ENCODE data around the gene TCEA2. TPM values are rescaled to one million over a fixed set of nuclear protein-coding genes. Genes with fewer than 3 reads are reported as not detected.

The TCEA2 gene
- polyA plus RNA-seq, 3 donors: 15.7 to 24.3 (median 16.0) TPM

GRCh38 chr20:64065062-64065973 is 2.3 kb downstream of the TCEA2 start:
- H3K4me1 ChIP-seq (ENCODE audit: control insufficient read depth in 1 of 2, insufficient read depth in 2 of 2, low read length in 2 of 2): peaks cover 32 to 52% of the 10 kb centered on the region in 2 donors
- H3K27ac Mint-ChIP-seq: peak overlapping the region in 3 of 7 donors; percentile 15 to 73 (median 66)

More at GRCh38 chr20:64065062-64065973, 2.3 kb downstream of the TCEA2 start:
- intact Hi-C loops (cut with micrococcal nuclease): loop anchor here in 1 of 2 donors (10.0 kb wide), 1 partner anchor 541 kb away; the partner anchor contains the start of gene PPDPF
- H3K4me3 Mint-ChIP-seq: peak overlapping the region; percentile 31 to 62
- peaks cover 25% of the 10 kb centered on the region for H4K20me1 ChIP-seq (ENCODE audit: insufficient read depth, low read length)
- no peaks in the 10 kb centered on the region for H3K36me3 ChIP-seq (replicated peaks in 1 of 2; ENCODE audit: control insufficient read depth in 1 of 2, insufficient read depth in 2 of 2, low read length in 2 of 2)
- DNase-seq: no peak
- no peak overlapping the region for H2AFZ ChIP-seq (ENCODE audit: insufficient read depth, low read depth, low read length, poor library complexity, severe bottlenecking)
- 53% methylated on average over 27 of the region's 27 CpGs for WGBS (ENCODE audit: insufficient coverage)
- H3K27ac ChIP-seq (ENCODE audit: low read depth in 1 of 2, low read length in 2 of 2): no peak overlapping the region
- H3K36me3 Mint-ChIP-seq: no peaks in the 10 kb centered on the region
- no peak overlapping the region for H3K4me3 ChIP-seq (replicated peaks in 1 of 3; ENCODE audit: low read depth in 2 of 3, low read length in 3 of 3)
- no peak for TF ChIP-seq CTCF (IDR thresholded peaks at IDR 0.05)
- H3K27me3 Mint-ChIP-seq (ENCODE audit: low read depth in 3 of 3): peaks cover 0 to 27% (median 12%) of the 10 kb centered on the region in 3 donors
- no peak overlapping the region for H3K9ac ChIP-seq (ENCODE audit: insufficient read depth, low read length, poor library complexity, severe bottlenecking)
- no peaks in the 10 kb centered on the region for H3K9me3 ChIP-seq (replicated peaks in 1 of 2; ENCODE audit: control insufficient read depth in 1 of 2, insufficient read depth in 1 of 2, low read length in 2 of 2)
- peaks cover 0 to 2% (median 0%) of the 10 kb centered on the region in 7 donors for H3K9me3 Mint-ChIP-seq
- no peak overlapping the region for H3K4me2 ChIP-seq (replicated peaks; ENCODE audit: extremely low read depth, low read length, poor library complexity, severe bottlenecking)
- H3K27me3 ChIP-seq (ENCODE audit: control insufficient read depth in 2 of 2, insufficient read depth in 2 of 2, low read length in 2 of 2): no peaks in the 10 kb centered on the region
- peaks cover 44% of the 10 kb centered on the region for H3K4me1 Mint-ChIP-seq
- H3K79me2 ChIP-seq (ENCODE audit: insufficient read depth, low read length): peaks cover 4% of the 10 kb centered on the region

All from CD14-positive monocyte (primary cell).